ENCODE data around the gene CUBN.
A peak's percentile ranks its signal among the peaks of the same experiment; 100 is the strongest.

The CUBN gene

GRCh38 chr10:17129741-17130140, at the start of gene CUBN:
Gene CUBN, minus strand, starts transcription at chr10:17129811. Its CDS starts 46 bp downstream, at chr10:17129765.
- Histone ChIP-seq H3K9me3 (no peaks in the 10 kb centered on the region), H3K4me1 (peaks cover 7% of the 10 kb centered on the region), H3K27me3 (ENCODE audit: low read depth) (no peaks in the 10 kb centered on the region), H3K36me3 (replicated peaks) (no peaks in the 10 kb centered on the region), H3K4me3 (no peak within 1 kb of the TSS)
- in situ Hi-C loops (cut with MboI; ENCODE audit: low sequenced_read_pairs), result no loop called here
- no peak for DNase-seq (ENCODE audit: low spot score in 2 of 2)

- no peaks in the 10 kb centered on the region for H3K36me3 ChIP-seq (replicated peaks)
- no peak for DNase-seq (ENCODE audit: low spot score in 2 of 2)
- no peaks in the 10 kb centered on the region for H3K27me3 ChIP-seq (ENCODE audit: low read depth)
- H3K4me3 ChIP-seq, result no peak overlapping the region
- peaks cover 14% of the 10 kb centered on the region for H3K4me1 ChIP-seq
- H3K9me3 ChIP-seq, result no peaks in the 10 kb centered on the region
- in situ Hi-C loops (cut with MboI; ENCODE audit: low sequenced_read_pairs), result no loop called here
Measured at GRCh38 chr10:17179002-17179401, 49.4 kb upstream of the CUBN start.

DNA sequence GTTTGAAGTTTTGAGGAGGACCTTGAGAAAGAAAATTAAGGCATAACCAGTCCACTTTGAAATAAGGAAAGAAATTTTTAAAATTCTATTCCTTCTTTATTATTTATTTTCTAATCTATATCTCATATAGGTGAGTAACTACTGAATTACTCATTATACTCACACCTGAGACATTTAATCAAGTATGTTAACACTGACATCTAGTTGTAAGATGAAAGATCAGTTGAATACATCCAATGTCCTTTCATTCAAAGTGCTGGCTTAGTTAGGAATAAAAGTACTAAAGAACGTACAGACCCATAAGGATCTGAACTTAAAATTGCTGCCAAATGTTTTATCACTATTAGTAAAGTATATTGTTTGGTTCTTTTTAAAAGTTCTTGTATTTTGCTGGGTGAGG, 48.4 kb upstream of the CUBN start:
- DNase-seq (ENCODE audit: low spot score in 2 of 2), result no peak
- Histone ChIP-seq H3K36me3 (replicated peaks) (no peaks in the 10 kb centered on the region), H3K4me1 (peaks cover 4% of the 10 kb centered on the region; the same call in 1 of the 2 replicates), H3K4me3 (no peak overlapping the region), H3K9me3 (no peaks in the 10 kb centered on the region), H3K27me3 (ENCODE audit: low read depth) (no peaks in the 10 kb centered on the region)
- in situ Hi-C loops (cut with MboI; ENCODE audit: low sequenced_read_pairs), result no loop called here

DNA sequence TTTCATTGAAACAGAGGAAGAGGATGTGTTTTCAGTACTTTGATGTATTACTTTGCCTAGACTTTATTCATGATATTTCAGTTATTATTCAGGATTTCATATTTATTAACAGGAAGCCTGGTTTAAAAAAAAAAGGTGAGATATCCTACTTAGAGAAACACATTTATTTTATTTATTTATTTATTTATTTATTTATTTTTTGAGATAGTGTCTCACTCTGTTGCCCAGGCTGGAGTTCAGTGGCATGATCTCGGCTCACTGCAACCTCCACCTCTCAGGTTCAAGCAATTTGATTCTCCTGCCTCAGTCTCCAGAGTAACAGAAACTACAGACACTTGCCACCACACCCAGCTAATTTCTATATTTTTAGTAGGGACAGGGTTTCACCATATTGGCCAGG, 47.4 kb upstream of the CUBN start:
- no peaks in the 10 kb centered on the region for H3K27me3 ChIP-seq (ENCODE audit: low read depth)
- no peaks in the 10 kb centered on the region for H3K36me3 ChIP-seq (replicated peaks)
- in situ Hi-C loops (cut with MboI; ENCODE audit: low sequenced_read_pairs), result no loop called here
- DNase-seq (ENCODE audit: low spot score in 2 of 2), result no peak
- peaks cover 2% of the 10 kb centered on the region; the same call in 1 of the 2 replicates for H3K4me1 ChIP-seq
- no peak overlapping the region for H3K4me3 ChIP-seq
- H3K9me3 ChIP-seq, result no peaks in the 10 kb centered on the region

GRCh38 chr10:17176091-17176490, 46.5 kb upstream of the CUBN start:
- Histone ChIP-seq H3K27me3 (ENCODE audit: low read depth) (no peaks in the 10 kb centered on the region), H3K4me1 (no peaks in the 10 kb centered on the region), H3K36me3 (replicated peaks) (no peaks in the 10 kb centered on the region), H3K4me3 (no peak overlapping the region), H3K9me3 (no peaks in the 10 kb centered on the region)
- in situ Hi-C loops (cut with MboI; ENCODE audit: low sequenced_read_pairs), result no loop called here
- DNase-seq (ENCODE audit: low spot score in 2 of 2), result no peak

GRCh38 chr10:17175551-17175950, 45.9 kb upstream of the CUBN start:
- Histone ChIP-seq H3K27me3 (ENCODE audit: low read depth) (no peaks in the 10 kb centered on the region), H3K36me3 (replicated peaks) (no peaks in the 10 kb centered on the region), H3K4me3 (no peak overlapping the region), H3K9me3 (no peaks in the 10 kb centered on the region), H3K4me1 (no peaks in the 10 kb centered on the region)
- in situ Hi-C loops (cut with MboI; ENCODE audit: low sequenced_read_pairs), result no loop called here
- DNase-seq (ENCODE audit: low spot score in 2 of 2), result no peak

DNA sequence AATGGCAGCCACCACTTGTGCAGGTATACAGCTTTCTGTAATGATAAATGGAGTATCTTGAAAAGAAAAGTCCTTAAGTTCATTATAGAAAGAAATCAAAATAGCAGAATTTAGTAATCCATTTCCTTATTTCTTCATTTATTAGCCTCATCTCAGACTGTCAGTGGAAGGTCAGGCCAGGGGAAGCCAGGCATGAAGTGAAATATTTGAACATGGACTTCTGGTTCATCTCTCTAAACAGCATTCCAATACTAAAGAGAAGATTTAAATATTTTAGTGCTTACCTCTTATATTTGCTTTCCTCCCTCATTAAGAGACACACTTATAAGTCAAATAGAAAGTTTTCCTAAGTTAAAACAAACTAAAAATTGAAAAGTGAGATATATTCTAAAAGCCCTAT, 45.0 kb upstream of the CUBN start:
- Histone ChIP-seq H3K9me3 (no peaks in the 10 kb centered on the region), H3K36me3 (replicated peaks) (no peaks in the 10 kb centered on the region), H3K4me1 (no peaks in the 10 kb centered on the region), H3K4me3 (no peak overlapping the region), H3K27me3 (ENCODE audit: low read depth) (no peaks in the 10 kb centered on the region)
- in situ Hi-C loops (cut with MboI; ENCODE audit: low sequenced_read_pairs), result no loop called here
- no peak for DNase-seq (ENCODE audit: low spot score in 2 of 2)

DNA sequence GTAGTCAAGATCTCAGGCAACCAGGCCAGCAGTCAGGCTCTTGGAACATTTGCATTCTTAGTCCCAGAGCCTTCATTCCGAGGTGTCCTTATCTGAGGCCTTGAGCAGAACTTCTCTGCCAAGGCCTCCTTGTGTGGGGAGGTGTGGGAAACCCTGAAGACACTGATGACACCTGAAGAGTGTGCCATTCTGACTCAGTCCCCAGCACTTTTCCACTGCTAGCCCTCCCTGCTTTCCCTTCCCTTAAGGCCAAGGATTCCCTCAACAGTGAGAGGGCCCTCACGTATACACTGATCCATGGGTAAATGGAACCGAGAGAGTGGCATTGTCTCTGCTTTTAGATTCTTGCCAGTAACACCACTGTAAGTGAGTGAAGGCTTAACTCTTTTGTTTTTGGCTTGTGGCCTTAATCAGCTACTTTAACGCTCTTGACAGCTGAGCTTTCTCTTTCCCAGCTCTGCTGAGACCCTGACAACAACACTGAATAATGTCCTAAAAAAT, 41.6 kb upstream of the CUBN start:
- H3K36me3 ChIP-seq (replicated peaks), result no peaks in the 10 kb centered on the region
- in situ Hi-C loops (cut with MboI; ENCODE audit: low sequenced_read_pairs), result no loop called here
- H3K27me3 ChIP-seq (ENCODE audit: low read depth), result no peaks in the 10 kb centered on the region
- no peak for DNase-seq (ENCODE audit: low spot score in 2 of 2)
- H3K4me3 ChIP-seq, result no peak overlapping the region
- no peaks in the 10 kb centered on the region for H3K9me3 ChIP-seq
- no peaks in the 10 kb centered on the region for H3K4me1 ChIP-seq

- no peak overlapping the region for H3K4me3 ChIP-seq
- DNase-seq (ENCODE audit: low spot score in 2 of 2), result no peak
- no peaks in the 10 kb centered on the region for H3K27me3 ChIP-seq (ENCODE audit: low read depth)
- no peaks in the 10 kb centered on the region for H3K9me3 ChIP-seq
- in situ Hi-C loops (cut with MboI; ENCODE audit: low sequenced_read_pairs), result no loop called here
- no peaks in the 10 kb centered on the region for H3K4me1 ChIP-seq
- no peaks in the 10 kb centered on the region for H3K36me3 ChIP-seq (replicated peaks)
Measured at GRCh38 chr10:17169803-17170202, 40.2 kb upstream of the CUBN start.

GRCh38 chr10:17166699-17167098, 37.1 kb upstream of the CUBN start:
- Histone ChIP-seq H3K4me3 (no peak overlapping the region), H3K4me1 (no peaks in the 10 kb centered on the region), H3K9me3 (no peaks in the 10 kb centered on the region), H3K27me3 (ENCODE audit: low read depth) (no peaks in the 10 kb centered on the region), H3K36me3 (replicated peaks) (no peaks in the 10 kb centered on the region)
- no peak for DNase-seq (ENCODE audit: low spot score in 2 of 2)
- in situ Hi-C loops (cut with MboI; ENCODE audit: low sequenced_read_pairs), result no loop called here

GRCh38 chr10:17162828-17163227, 33.2 kb upstream of the CUBN start:
- no peak overlapping the region for H3K4me3 ChIP-seq
- no peaks in the 10 kb centered on the region for H3K36me3 ChIP-seq (replicated peaks)
- no peaks in the 10 kb centered on the region for H3K9me3 ChIP-seq
- H3K27me3 ChIP-seq (ENCODE audit: low read depth), result no peaks in the 10 kb centered on the region
- no peak for DNase-seq (ENCODE audit: low spot score in 2 of 2)
- in situ Hi-C loops (cut with MboI; ENCODE audit: low sequenced_read_pairs), result no loop called here
- H3K4me1 ChIP-seq, result no peaks in the 10 kb centered on the region

DNA sequence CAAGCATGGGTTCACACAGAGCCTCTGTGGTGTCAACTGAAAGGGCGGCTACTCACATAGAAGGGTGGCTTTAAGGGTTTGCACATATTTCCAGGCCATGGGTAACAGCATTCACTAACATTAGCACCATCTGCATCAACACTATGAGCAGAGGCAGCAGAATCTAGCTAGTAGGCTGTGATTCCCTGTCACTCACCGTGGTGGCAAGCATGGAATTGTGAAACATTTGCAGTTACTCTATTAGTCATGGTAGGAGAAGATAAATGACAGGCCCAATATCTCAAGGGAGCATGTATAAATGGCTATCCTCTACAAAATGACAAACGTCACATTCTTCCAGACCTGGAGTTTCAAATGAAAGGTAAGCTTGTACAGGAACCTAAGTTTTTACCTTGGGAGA, 32.2 kb upstream of the CUBN start:
- in situ Hi-C loops (cut with MboI; ENCODE audit: low sequenced_read_pairs), result no loop called here
- Histone ChIP-seq H3K27me3 (ENCODE audit: low read depth) (no peaks in the 10 kb centered on the region), H3K9me3 (no peaks in the 10 kb centered on the region), H3K4me1 (no peaks in the 10 kb centered on the region; the same call in 1 of the 2 replicates), H3K36me3 (replicated peaks) (no peaks in the 10 kb centered on the region), H3K4me3 (no peak overlapping the region)
- no peak for DNase-seq (ENCODE audit: low spot score in 2 of 2)

DNA sequence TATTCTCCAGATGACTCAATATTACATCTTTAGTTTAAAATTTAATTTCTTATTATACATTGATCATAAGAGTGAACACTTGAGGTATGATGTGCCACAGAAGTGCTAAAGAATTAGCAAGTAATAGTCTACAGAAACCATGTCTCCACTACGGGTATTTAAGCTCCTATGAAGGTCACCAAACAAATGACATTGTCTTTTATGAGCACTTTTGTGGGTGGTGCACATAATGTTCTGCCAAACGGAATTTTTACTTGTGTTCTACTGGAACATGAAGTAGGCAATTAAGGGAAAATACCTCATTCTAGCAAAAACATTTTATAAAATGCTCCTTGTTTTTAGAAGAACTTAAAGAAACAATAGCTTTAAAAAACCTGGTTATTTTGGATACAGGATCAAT, 27.4 kb upstream of the CUBN start:
- no peaks in the 10 kb centered on the region for H3K27me3 ChIP-seq (ENCODE audit: low read depth)
- no peak for DNase-seq (ENCODE audit: low spot score in 2 of 2)
- H3K4me1 ChIP-seq, result peaks cover 10% of the 10 kb centered on the region; the same call in 1 of the 2 replicates
- H3K36me3 ChIP-seq (replicated peaks), result no peaks in the 10 kb centered on the region
- H3K4me3 ChIP-seq, result no peak overlapping the region
- in situ Hi-C loops (cut with MboI; ENCODE audit: low sequenced_read_pairs), result no loop called here
- H3K9me3 ChIP-seq, result no peaks in the 10 kb centered on the region

DNA sequence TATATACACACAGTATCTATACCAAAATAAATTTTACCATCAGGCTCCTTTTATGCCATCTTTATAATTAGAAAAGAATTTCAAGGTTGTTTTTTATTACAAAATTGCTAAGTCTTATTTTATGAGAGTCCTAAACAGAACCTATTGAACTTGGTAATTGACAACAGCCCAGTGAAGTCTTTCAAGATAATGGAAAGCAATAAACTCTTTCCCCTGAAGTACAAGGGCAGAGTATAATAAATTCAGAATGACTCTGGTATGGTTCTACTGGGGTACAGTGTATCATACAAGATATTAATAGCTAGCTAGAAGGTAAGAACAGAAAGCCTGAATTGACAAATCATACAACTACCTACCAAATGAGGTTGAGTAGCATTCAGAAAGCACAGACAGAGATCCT, 26.2 kb upstream of the CUBN start:
- Histone ChIP-seq H3K4me3 (no peak overlapping the region), H3K27me3 (ENCODE audit: low read depth) (no peaks in the 10 kb centered on the region), H3K9me3 (no peaks in the 10 kb centered on the region), H3K4me1 (peaks cover 10% of the 10 kb centered on the region; the same call in 1 of the 2 replicates), H3K36me3 (replicated peaks) (no peaks in the 10 kb centered on the region)
- peak in 1 of 2 experiments; percentile 56 for DNase-seq (ENCODE audit: low spot score in 2 of 2)
- in situ Hi-C loops (cut with MboI; ENCODE audit: low sequenced_read_pairs), result no loop called here

DNA sequence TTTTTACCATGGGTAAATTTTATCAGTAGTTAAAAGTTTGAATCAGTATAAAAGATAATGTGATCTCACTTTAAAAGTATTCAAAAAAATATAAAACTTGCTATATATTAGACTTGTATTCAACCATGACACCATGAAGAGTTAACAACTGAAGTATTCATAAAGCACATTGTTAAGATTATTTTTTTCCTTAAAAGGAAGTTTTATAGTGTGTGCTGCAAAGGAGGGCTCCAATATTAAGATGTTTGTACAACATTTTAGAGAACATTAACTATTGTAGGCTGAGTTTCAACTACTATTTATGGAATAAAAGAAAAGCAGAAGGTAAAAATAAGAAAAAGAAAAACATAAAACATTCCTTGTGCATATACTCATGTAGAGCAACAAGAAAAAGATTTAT, 24.5 kb upstream of the CUBN start:
- Histone ChIP-seq H3K27me3 (ENCODE audit: low read depth) (no peaks in the 10 kb centered on the region), H3K4me3 (no peak overlapping the region), H3K9me3 (no peaks in the 10 kb centered on the region), H3K4me1 (peaks cover 10% of the 10 kb centered on the region; the same call in 1 of the 2 replicates), H3K36me3 (replicated peaks) (no peaks in the 10 kb centered on the region)
- no peak for DNase-seq (ENCODE audit: low spot score in 2 of 2)
- in situ Hi-C loops (cut with MboI; ENCODE audit: low sequenced_read_pairs), result no loop called here
